ENCODE results near the gene KCNK15.

Gene KCNK15

DNA sequence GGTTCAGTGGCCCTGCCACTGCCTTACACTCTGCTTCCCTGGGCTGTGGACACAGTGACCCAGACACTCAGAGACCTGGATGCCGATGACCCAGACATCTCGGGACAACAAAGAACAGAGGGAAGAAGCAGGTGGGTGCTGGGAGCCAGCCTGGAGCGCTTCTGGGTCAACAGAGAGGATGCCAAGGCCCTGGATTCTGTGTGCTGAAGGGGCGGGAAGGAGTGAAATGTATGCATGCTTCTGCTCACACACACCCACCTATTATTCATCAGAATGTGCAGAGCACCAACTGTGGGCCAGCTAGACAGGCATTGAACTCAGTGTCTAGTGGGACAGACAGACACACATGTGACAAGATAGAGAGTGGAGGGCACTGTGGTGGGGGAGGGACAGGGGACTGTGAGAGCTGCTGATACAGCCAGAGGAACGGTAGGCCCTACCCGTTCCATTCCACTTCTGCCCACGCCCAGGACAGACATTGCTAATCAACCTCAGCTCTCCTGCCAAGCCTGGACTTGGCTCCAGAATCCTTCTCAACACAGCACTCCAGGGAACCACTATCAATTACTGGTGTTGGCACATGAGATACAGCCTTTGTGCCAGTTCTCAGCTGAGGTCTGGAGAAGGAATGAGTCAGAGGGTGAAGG, 20.2 kb downstream of the KCNK15 start:
- FAIRE-seq (no peak), DNase-seq (ENCODE audit: insufficient read length) (no peak)
- TF ChIP-seq POLR2AphosphoS5 (IDR thresholded peaks at IDR 0.05; ENCODE audit: low read depth, low read length) (no peak), POLR2A (IDR thresholded peaks at IDR 0.05; ENCODE audit: low read depth, low read length) (no peak)

DNA sequence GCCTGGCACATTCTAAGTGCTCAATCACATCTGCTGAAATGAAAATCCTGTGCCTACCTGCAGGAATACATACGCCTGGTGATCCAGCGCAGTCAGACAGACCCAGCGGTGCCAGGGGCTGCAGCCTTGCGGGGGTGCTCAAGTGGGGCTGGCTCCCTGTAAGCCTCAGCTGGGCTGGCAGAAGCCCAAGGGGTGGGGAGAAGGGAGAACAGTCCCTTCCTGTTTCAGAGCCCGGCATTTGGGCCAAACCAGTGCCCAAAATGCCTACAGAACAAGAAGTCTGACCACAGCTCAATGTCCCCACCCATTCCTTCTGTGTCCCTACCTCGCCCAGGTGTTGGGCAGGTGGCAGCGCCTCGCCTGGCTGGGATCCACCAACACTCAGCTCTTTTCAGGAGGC, 22.6 kb downstream of the KCNK15 start:
- DNase-seq (ENCODE audit: insufficient read length) (no peak), FAIRE-seq (no peak)
- no peak for TF ChIP-seq POLR2A (IDR thresholded peaks at IDR 0.05; ENCODE audit: low read depth, low read length)
- TF ChIP-seq TAF1 (IDR thresholded peaks at IDR 0.05; ENCODE audit: borderline replicate concordance, low read depth, low read length): no peak
- TF ChIP-seq POLR2AphosphoS5 (IDR thresholded peaks at IDR 0.05; ENCODE audit: low read depth, low read length): no peak

DNA sequence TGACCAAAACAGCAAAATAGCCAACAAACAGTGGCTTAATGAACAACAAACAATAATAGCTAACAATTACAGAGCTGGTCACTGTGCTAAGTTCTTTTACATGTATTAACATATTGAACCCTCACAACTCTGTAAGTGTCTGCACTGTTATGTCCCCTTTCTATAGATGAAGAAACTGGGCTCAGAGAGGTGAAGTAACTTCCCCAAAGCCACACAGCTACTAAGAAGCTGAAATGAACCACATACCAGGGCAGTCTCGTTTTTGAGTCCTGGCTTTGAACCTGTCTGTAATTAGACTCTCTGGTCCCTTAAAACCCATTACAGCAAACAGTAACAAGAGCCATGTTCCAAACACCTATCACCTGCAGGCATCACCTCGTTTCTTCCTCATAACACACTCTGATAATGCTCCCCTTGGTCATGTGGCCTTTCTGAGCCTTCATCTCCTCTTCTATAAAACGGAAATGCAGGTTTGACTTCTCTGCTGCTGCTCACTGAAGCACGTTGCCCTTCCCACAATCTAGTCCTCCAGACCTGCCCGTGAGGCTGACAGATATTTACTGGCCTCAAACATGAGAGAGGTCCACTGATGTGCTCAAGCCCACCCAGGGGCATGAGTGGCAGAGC, 23.3 kb downstream of the KCNK15 start:
- FAIRE-seq (no peak), DNase-seq (ENCODE audit: insufficient read length) (no peak)
- no peak for TF ChIP-seq TAF1 (IDR thresholded peaks at IDR 0.05; ENCODE audit: borderline replicate concordance, low read depth, low read length)
- TF ChIP-seq POLR2A (IDR thresholded peaks at IDR 0.05; ENCODE audit: low read depth, low read length): no peak
- TF ChIP-seq POLR2AphosphoS5 (IDR thresholded peaks at IDR 0.05; ENCODE audit: low read depth, low read length): no peak

DNA sequence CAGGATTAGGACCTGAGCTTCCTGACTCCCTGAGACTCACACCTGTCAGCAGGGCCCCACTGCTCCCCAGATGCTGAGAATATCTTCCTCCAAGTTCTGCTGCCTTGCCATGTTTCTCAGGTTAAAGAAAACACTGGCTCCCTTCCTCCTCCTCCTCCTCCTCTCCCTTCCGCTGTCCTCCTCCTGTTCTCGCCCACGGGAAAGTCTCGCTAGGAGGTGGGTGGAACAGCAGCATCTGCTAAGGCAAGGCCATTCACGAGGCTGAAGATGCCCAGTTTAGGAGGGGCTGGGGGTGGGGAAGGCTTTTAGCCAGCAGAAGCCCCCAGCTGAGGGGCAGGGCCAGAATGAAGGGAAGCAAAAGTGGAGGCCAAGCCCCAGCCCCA, 23.8 kb downstream of the KCNK15 start:
- TF ChIP-seq POLR2AphosphoS5 (IDR thresholded peaks at IDR 0.05; ENCODE audit: low read depth, low read length) (no peak), TAF1 (IDR thresholded peaks at IDR 0.05; ENCODE audit: borderline replicate concordance, low read depth, low read length) (no peak), POLR2A (IDR thresholded peaks at IDR 0.05; ENCODE audit: low read depth, low read length) (no peak)
- no peak for FAIRE-seq
- no peak for DNase-seq (ENCODE audit: insufficient read length)

DNA sequence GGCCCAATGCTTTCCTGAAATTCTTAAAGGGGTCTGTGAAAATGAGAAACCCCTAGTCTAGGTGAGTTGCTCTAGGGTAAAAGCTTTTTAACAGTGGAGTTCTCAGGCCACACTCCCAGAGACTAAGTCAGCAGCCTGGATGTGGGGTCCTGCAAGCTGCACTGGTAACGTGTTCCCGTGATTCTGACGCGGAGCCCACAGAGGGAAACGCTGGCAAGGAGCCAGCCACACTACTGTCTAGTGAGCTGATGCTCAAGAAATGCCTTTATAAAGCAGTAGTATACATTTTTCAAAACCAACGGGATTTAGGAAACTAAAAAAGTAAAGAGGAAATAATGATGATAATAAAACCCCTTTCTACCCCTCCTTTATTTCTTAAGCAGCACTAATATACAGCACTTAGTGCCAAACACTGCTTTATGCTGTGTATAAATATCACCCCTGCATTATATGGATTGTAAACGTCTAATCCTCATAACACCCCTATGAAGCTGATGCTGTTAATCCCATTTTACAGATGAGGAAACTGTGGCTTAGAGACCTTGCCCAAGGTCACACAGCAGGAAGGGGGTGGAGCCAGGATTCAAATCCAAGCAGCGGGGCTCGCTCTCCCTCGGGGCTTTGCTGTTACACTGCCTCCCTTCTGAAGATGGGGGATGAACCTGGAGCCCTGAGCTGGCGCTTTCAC, 25.0 kb downstream of the KCNK15 start:
- FAIRE-seq (no peak), DNase-seq (ENCODE audit: insufficient read length) (no peak)
- no peak for TF ChIP-seq TAF1 (IDR thresholded peaks at IDR 0.05; ENCODE audit: borderline replicate concordance, low read depth, low read length)
- no peak for TF ChIP-seq POLR2AphosphoS5 (IDR thresholded peaks at IDR 0.05; ENCODE audit: low read depth, low read length)
- TF ChIP-seq POLR2A (IDR thresholded peaks at IDR 0.05; ENCODE audit: low read depth, low read length): no peak

DNA sequence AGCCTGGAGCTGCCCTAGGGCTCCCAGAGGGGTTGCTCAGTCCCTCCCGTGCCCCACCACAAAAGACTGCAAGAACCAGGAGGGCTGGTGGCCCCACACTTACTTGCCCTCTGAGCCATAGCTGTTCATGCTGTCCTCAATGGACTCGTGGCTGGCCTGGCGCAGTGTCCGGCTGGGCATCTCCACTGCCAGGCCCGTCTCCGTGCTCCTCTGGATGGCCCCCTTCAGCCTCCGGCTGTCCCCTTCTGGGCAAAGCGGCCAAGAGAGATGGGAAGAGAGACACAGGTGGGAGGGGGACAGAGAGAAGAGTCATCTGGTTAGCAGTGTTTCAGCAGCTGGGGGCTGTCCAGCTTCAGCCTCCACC, 25.5 kb downstream of the KCNK15 start:
- TF ChIP-seq POLR2AphosphoS5 (IDR thresholded peaks at IDR 0.05; ENCODE audit: low read depth, low read length) (no peak), POLR2A (IDR thresholded peaks at IDR 0.05; ENCODE audit: low read depth, low read length) (no peak), TAF1 (IDR thresholded peaks at IDR 0.05; ENCODE audit: borderline replicate concordance, low read depth, low read length) (no peak)
- DNase-seq (ENCODE audit: insufficient read length) (no peak), FAIRE-seq (no peak)

DNA sequence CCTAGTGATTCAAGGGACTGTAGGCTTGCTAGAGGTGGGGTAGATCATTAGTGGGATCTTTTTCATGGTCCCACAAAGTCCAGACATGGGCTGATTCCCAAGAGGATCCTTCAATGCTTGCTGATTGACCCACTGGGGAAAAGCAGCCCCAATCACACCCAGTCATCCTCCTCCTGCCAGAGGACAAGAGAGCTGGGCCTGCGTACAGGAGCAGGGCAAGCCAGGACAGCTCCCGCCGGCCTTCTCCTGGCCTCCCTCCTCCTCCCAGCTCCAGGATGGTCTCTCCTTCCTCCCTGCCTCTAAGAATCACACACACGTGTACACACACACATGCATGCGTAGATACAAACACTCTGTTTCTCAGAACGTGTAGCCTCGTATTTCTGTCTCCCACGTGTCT, 27.0 kb downstream of the KCNK15 start:
- DNase-seq (ENCODE audit: insufficient read length) (no peak), FAIRE-seq (no peak)
- TF ChIP-seq POLR2A (IDR thresholded peaks at IDR 0.05; ENCODE audit: low read depth, low read length) (no peak), TAF1 (IDR thresholded peaks at IDR 0.05; ENCODE audit: borderline replicate concordance, low read depth, low read length) (no peak), POLR2AphosphoS5 (IDR thresholded peaks at IDR 0.05; ENCODE audit: low read depth, low read length) (no peak)

DNA sequence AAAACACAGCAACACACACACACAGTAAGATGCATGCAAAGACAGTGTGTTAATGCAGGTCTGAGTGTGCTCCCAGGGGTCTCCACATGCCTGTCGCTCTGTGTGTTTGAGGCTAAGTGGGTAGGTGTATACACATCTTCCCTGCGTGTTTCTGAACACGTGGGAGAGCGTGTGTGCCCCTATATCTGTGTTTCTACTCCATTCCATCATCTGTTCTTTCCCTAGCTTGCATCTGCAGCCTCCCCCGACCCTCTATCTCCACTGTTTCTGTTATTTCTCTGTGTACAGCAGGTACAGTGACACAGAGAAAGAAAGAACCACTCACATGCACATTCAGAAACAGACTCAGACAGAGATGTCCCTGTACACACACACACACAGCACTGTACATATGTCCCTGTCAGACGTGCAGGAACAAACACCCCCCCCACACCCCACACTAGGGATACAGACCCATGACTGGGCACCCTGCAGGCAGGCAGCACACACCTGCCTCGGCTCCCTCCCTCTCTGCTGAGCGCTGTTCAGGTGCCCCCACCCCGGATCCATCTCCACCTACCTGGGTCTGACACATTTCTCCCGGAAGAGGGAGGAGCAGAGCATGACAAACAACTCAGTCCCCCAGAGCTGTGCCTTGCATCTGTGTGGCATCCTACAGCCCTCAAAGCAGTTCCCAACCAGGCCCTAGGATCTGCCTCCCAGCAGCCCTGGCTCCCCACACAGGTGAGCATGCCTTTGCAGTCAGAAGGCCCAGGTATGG, 27.6 kb downstream of the KCNK15 start:
- DNase-seq (ENCODE audit: insufficient read length) (no peak), FAIRE-seq (no peak)
- TF ChIP-seq POLR2A (IDR thresholded peaks at IDR 0.05; ENCODE audit: low read depth, low read length) (no peak), TAF1 (IDR thresholded peaks at IDR 0.05; ENCODE audit: borderline replicate concordance, low read depth, low read length) (no peak), POLR2AphosphoS5 (IDR thresholded peaks at IDR 0.05; ENCODE audit: low read depth, low read length) (no peak)

DNA sequence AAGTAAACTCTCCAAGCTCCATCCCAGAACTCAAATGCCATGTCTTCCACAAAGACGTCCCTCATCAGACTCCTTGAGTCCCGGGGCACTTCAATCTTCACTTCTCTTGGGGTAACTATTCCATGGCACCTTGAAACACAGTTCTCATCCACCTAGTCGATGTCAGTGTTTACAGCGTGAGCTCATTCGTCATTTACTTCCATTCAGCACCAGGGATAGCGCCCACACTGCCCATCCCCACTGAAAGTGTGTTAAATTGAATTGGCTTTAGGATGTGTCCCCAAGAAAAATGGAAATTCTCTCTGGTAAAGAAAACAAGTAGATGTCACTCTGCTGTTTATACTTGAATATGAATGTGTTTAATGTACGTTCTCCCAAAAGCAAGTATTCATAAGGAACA, 31.3 kb downstream of the KCNK15 start:
- FAIRE-seq (no peak), DNase-seq (ENCODE audit: insufficient read length) (no peak)
- no peak for TF ChIP-seq TAF1 (IDR thresholded peaks at IDR 0.05; ENCODE audit: borderline replicate concordance, low read depth, low read length)
- TF ChIP-seq POLR2A (IDR thresholded peaks at IDR 0.05; ENCODE audit: low read depth, low read length): no peak
- no peak for TF ChIP-seq POLR2AphosphoS5 (IDR thresholded peaks at IDR 0.05; ENCODE audit: low read depth, low read length)

DNA sequence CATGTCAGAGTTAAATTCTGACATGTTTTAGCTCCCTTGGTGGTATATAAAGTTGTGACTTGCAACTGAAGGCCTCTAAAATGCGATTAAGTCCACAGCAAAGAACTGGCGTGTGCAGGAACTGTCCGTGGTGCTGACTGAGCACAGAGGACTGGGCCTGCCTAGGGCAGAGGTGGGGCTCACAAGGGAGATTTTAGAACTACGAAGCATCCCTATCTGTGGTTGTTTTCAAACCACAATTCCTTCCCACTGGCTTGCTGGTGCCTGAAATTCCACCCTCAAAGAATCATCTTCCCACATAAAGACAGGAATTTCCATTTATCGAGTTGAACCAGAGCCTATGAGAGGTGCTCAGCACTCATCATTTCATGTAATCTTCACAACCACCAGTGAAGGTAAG, 34.6 kb downstream of the KCNK15 start:
- no peak for FAIRE-seq
- no peak for DNase-seq (ENCODE audit: insufficient read length)
- no peak for TF ChIP-seq TAF1 (IDR thresholded peaks at IDR 0.05; ENCODE audit: borderline replicate concordance, low read depth, low read length)
- no peak for TF ChIP-seq POLR2A (IDR thresholded peaks at IDR 0.05; ENCODE audit: low read depth, low read length)
- no peak for TF ChIP-seq POLR2AphosphoS5 (IDR thresholded peaks at IDR 0.05; ENCODE audit: low read depth, low read length)

DNA sequence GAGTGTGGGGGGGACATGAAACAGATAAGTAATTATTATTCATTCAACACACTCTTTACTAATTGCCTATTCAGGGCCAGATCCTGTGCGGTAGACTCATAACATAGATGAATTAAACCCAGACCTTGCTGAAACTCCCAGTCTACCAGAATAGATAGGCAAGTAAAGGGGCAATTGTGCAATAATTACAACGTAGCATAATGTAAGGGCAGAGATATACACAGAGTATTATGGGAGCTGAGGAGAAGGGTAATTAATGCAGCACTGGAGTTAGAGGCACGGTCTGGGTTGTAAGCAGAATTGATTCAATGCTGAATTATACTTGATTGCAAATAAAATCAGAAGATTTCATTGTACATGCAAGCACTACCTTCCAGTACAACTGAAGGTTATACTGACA, 35.5 kb downstream of the KCNK15 start:
- TF ChIP-seq POLR2AphosphoS5 (IDR thresholded peaks at IDR 0.05; ENCODE audit: low read depth, low read length): no peak
- TF ChIP-seq POLR2A (IDR thresholded peaks at IDR 0.05; ENCODE audit: low read depth, low read length): no peak
- TF ChIP-seq TAF1 (IDR thresholded peaks at IDR 0.05; ENCODE audit: borderline replicate concordance, low read depth, low read length): no peak
- DNase-seq (ENCODE audit: insufficient read length): no peak
- no peak for FAIRE-seq

Measured in GM12892 (cell line).